Lung microvascular endothelial cell (primary cell): Measurements from ENCODE around the gene RPL23. TPM values are rescaled to one million over a fixed set of nuclear protein-coding genes. Genes with fewer than 3 reads are reported as not detected.

Source experiments
- DNase-seq, 2 donors: peaks; one replicate each; pipeline versions ENCODE4 v3.0.0 to v3.0.0-alpha.2; 2010; ENCODE audit warnings: low read depth in 2 of 2
- total RNA-seq: library from RNA; depleted of rRNA; stranded (reverse); fragments of >200 nt; gene quantifications from 2 replicates; pipeline ENCODE4 v1.2.1, GENCODE V29; 2014

The RPL23 gene
- total RNA-seq, 1 donor from 2014 or later, result 1,906 TPM

- peak; percentile 97 for DNase-seq
Observed at GRCh38 chr17:38799501-38800236, 53.9 kb downstream of the RPL23 start, which contains the start of gene PIP4K2B. TSS of gene PIP4K2B (minus strand) at chr17:38799556. CDS start at chr17:38799424, 132 bp downstream.

- DNase-seq, result peak; percentile 62 to 64
Observed at GRCh38 chr17:38798614-38799500, 54.7 kb downstream of the RPL23 start.

Other genes starting within 250 kb of the RPL23 start
- under 0.01 TPM in 2 replicates for gene SRCIN1, start 247.8 kb downstream of the RPL23 start, total RNA-seq
- 0.40 and 0.87 TPM in 2 replicates for gene EPOP, start 178.8 kb downstream of the RPL23 start, total RNA-seq
- 12.0 and 17.3 TPM in 2 replicates for gene MLLT6, start 148.4 kb downstream of the RPL23 start, total RNA-seq
- 3.5 and 3.6 TPM in 2 replicates for gene CISD3, start 123.4 kb downstream of the RPL23 start, total RNA-seq
- 3.7 and 3.8 TPM in 2 replicates for gene PCGF2, start 105.4 kb downstream of the RPL23 start, total RNA-seq
- 354 and 411 TPM in 2 replicates for gene PSMB3, start 101.0 kb downstream of the RPL23 start, total RNA-seq
- 23.1 and 36.7 TPM in 2 replicates for gene PIP4K2B, start 54.2 kb downstream of the RPL23 start, total RNA-seq
- 6.1 and 7.5 TPM in 2 replicates for gene CWC25, start 28.4 kb downstream of the RPL23 start, total RNA-seq
- gene LASP1, start 16.3 kb upstream of the RPL23 start, total RNA-seq, result 50.8 and 60.4 TPM in 2 replicates
- not detected in 2 replicates for gene FBXO47, start 113.7 kb upstream of the RPL23 start, total RNA-seq